GM23338 (cell line): ENCODE data around the gene CD180.

ENCODE experiments used
- EZH2phosphoT487 ChIP-seq: fragments of 200-600 bp; sonication (generic); IDR thresholded peaks from one replicate; pipeline ENCODE4 v1.8.1; 2018; ENCODE audit warnings: antibody characterized with exemption; ENCODE audit not compliant: unreplicated experiment
- POLR2AphosphoS5 ChIP-seq: IDR thresholded peaks from 2 replicates; pipeline ENCODE4 v1.6.1; 2016; ENCODE audit warnings: antibody characterized with exemption, low read depth
- TF ChIP-seq, protein P1 (sequence below), 2 experiments: fragments of 200-600 bp in 1 of 2; sonication (generic) in 1 of 2; conservative IDR thresholded peaks; 2 replicates each; pipeline versions ENCODE4 v1.5.1 to v1.6.1; 2016 to 2017; ENCODE audit warnings: antibody characterized with exemption in 2 of 2, low read depth in 2 of 2, mild to moderate bottlenecking in 2 of 2, moderate library complexity in 1 of 2
- TF ChIP-seq, protein P2 (sequence below): IDR thresholded peaks from one replicate; pipeline ENCODE4 v1.6.1; 2018; ENCODE audit warnings: antibody characterized with exemption; ENCODE audit not compliant: unreplicated experiment

DNA sequence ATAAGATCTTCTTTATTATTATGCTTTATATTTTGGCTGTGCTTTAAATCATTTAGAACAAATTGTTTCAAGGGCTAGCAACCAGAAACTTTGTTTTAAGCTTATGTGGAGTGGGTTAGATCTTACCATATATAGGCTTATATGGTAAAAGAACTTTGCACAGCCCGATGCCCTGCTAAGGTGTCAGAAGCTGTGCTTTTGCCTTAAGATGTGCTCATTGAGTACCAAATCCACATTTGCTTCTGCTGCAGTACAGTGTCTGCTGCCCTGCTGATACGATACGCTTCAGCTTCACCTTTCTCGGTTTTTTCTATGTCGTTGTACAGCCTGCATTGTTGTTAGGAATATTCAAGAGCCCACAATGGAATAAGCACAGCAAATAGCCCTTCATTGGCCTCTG lies 34.8 kb downstream of the CD180 start:
- TF ChIP-seq POLR2AphosphoS5 (no peak), EZH2phosphoT487 (no peak)
- TF ChIP-seq, protein P1, sequence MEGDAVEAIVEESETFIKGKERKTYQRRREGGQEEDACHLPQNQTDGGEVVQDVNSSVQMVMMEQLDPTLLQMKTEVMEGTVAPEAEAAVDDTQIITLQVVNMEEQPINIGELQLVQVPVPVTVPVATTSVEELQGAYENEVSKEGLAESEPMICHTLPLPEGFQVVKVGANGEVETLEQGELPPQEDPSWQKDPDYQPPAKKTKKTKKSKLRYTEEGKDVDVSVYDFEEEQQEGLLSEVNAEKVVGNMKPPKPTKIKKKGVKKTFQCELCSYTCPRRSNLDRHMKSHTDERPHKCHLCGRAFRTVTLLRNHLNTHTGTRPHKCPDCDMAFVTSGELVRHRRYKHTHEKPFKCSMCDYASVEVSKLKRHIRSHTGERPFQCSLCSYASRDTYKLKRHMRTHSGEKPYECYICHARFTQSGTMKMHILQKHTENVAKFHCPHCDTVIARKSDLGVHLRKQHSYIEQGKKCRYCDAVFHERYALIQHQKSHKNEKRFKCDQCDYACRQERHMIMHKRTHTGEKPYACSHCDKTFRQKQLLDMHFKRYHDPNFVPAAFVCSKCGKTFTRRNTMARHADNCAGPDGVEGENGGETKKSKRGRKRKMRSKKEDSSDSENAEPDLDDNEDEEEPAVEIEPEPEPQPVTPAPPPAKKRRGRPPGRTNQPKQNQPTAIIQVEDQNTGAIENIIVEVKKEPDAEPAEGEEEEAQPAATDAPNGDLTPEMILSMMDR (conservative IDR thresholded peaks at IDR 0.05; ENCODE audit: low read depth in 2 of 2): no peak
- TF ChIP-seq, protein P2, sequence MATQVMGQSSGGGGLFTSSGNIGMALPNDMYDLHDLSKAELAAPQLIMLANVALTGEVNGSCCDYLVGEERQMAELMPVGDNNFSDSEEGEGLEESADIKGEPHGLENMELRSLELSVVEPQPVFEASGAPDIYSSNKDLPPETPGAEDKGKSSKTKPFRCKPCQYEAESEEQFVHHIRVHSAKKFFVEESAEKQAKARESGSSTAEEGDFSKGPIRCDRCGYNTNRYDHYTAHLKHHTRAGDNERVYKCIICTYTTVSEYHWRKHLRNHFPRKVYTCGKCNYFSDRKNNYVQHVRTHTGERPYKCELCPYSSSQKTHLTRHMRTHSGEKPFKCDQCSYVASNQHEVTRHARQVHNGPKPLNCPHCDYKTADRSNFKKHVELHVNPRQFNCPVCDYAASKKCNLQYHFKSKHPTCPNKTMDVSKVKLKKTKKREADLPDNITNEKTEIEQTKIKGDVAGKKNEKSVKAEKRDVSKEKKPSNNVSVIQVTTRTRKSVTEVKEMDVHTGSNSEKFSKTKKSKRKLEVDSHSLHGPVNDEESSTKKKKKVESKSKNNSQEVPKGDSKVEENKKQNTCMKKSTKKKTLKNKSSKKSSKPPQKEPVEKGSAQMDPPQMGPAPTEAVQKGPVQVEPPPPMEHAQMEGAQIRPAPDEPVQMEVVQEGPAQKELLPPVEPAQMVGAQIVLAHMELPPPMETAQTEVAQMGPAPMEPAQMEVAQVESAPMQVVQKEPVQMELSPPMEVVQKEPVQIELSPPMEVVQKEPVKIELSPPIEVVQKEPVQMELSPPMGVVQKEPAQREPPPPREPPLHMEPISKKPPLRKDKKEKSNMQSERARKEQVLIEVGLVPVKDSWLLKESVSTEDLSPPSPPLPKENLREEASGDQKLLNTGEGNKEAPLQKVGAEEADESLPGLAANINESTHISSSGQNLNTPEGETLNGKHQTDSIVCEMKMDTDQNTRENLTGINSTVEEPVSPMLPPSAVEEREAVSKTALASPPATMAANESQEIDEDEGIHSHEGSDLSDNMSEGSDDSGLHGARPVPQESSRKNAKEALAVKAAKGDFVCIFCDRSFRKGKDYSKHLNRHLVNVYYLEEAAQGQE: no peak
